Sigmoid colon (tissue), 4 donors: ENCODE measurements around the gene AUTS2.

Experiments used
- CTCF ChIP-seq, 4 experiments: fragments of 450-650 bp in 3 of 4; fragments of 200-600 bp in 1 of 4; IDR thresholded peaks; one replicate each; pipeline ENCODE4 v1.5.1; 2016 to 2019; ENCODE audit warnings: antibody characterized with exemption in 4 of 4, mild to moderate bottlenecking in 3 of 4, moderate library complexity in 2 of 4
- EP300 ChIP-seq, 4 donors: sonication (generic); formaldehyde crosslinking; IDR thresholded peaks; one replicate each; pipeline ENCODE4 v1.6.1; 2017; ENCODE audit warnings: antibody characterized with exemption in 4 of 4
- POLR2AphosphoS5 ChIP-seq, 4 donors: sonication (generic); formaldehyde crosslinking; IDR thresholded peaks; one replicate each; pipeline ENCODE4 v1.6.1; 2017; ENCODE audit warnings: antibody characterized with exemption in 4 of 4

GRCh38 chr7:70178787-70179186 is 580.5 kb downstream of the AUTS2 start:
- TF ChIP-seq CTCF (IDR thresholded peaks at IDR 0.05) (no peak), EP300 (IDR thresholded peaks at IDR 0.05) (no peak), POLR2AphosphoS5 (IDR thresholded peaks at IDR 0.05) (no peak)
